SU-DHL-6 (cell line): Measurements from ENCODE around the gene MT1H.

Experiments used
- H2AFZ ChIP-seq: fragments of 200-600 bp; sonication (generic); 2 replicates; pipeline ENCODE4 v1.6.1; 2014; ENCODE audit warnings: low read depth, mild to moderate bottlenecking, moderate library complexity, mixed read lengths, antibody characterized with exemption, low read length; ENCODE audit not compliant: severe bottlenecking
- H3F3A ChIP-seq: fragments of 200-600 bp; shearing (Covaris generic); 2 replicates; pipeline ENCODE4 v1.6.0; 2016; ENCODE audit warnings: antibody characterized with exemption, mild to moderate bottlenecking; ENCODE audit not compliant: insufficient read depth
- H3K27ac ChIP-seq: fragments of 200-600 bp; sonication (generic); 2 replicates; pipeline ENCODE4 v1.5.1; 2016; ENCODE audit warnings: low read depth, mild to moderate bottlenecking, low read length, moderate library complexity, mixed read lengths
- H3K27me3 ChIP-seq: fragments of 200-600 bp; sonication (generic), shearing (Covaris generic); 2 replicates; pipeline ENCODE4 v1.6.0; 2014; ENCODE audit warnings: mild to moderate bottlenecking, low read length
- H3K36me3 ChIP-seq: fragments of 200-600 bp; sonication (generic); 2 replicates; pipeline ENCODE4 v1.6.1; 2014; ENCODE audit warnings: mild to moderate bottlenecking, low read length, mixed read lengths
- H3K4me2 ChIP-seq: fragments of 300-600, 200-600 bp; shearing (Covaris generic), sonication (generic); 2 replicates; pipeline ENCODE4 v1.6.0; 2014; ENCODE audit warnings: low read length, low read depth, mild to moderate bottlenecking; ENCODE audit not compliant: poor library complexity, severe bottlenecking
- H3K4me3 ChIP-seq: fragments of 200-600 bp; sonication (generic); 2 replicates; pipeline ENCODE4 v1.5.1; 2014; ENCODE audit warnings: antibody characterized with exemption, low read length, mild to moderate bottlenecking, mixed read lengths; ENCODE audit not compliant: insufficient read depth, poor library complexity, severe bottlenecking
- H3K79me2 ChIP-seq: fragments of 200-600 bp; sonication (generic); 2 replicates; pipeline ENCODE4 v1.6.1; 2014; ENCODE audit warnings: mild to moderate bottlenecking, low read length, moderate library complexity; ENCODE audit not compliant: insufficient read depth
- H3K9ac ChIP-seq: fragments of 200-600 bp; sonication (generic); 2 replicates; pipeline ENCODE4 v1.7.0; 2014; ENCODE audit warnings: mild to moderate bottlenecking, low read length
- H3K9me2 ChIP-seq: fragments of 200-600 bp; sonication (generic); replicated peaks from 2 replicates; pipeline ENCODE4 v1.6.1; 2014; ENCODE audit warnings: low read length; ENCODE audit not compliant: insufficient read depth
- H3K9me3 ChIP-seq: fragments of 200-600 bp; sonication (generic); 2 replicates; pipeline ENCODE4 v1.6.1; 2014; ENCODE audit warnings: low read length, mixed read lengths; ENCODE audit not compliant: insufficient read depth
- H4K20me1 ChIP-seq: fragments of 200-600 bp; sonication (generic); 2 replicates; pipeline ENCODE4 v1.6.1; 2014; ENCODE audit warnings: low read depth, mild to moderate bottlenecking, antibody characterized with exemption, low read length, moderate library complexity, mixed read lengths
- CTCF ChIP-seq: fragments of 200-600 bp; sonication (generic); IDR thresholded peaks from one replicate; pipeline ENCODE4 v1.5.1; 2017; ENCODE audit warnings: antibody characterized with exemption, mild to moderate bottlenecking, low read length, moderate library complexity; ENCODE audit not compliant: insufficient read depth, poor library complexity, severe bottlenecking
- EZH2phosphoT487 ChIP-seq: fragments of 200-600 bp; sonication (generic), shearing (Covaris generic); conservative IDR thresholded peaks from 2 replicates; pipeline ENCODE4 v1.6.1; 2018; ENCODE audit warnings: mild to moderate bottlenecking, antibody characterized with exemption, low read length, moderate library complexity, mixed read lengths

The MT1H gene

GRCh38 chr16:56677474-56677873 is 7.9 kb downstream of the MT1H start:
- Histone ChIP-seq H3K9me3 (no peaks in the 10 kb centered on the region), H4K20me1 (no peaks in the 10 kb centered on the region), H3K27ac (no peak overlapping the region), H2AFZ (no peak overlapping the region), H3K36me3 (no peaks in the 10 kb centered on the region), H3K27me3 (no peaks in the 10 kb centered on the region), H3K4me2 (no peak overlapping the region), H3K9ac (no peak overlapping the region), H3K4me3 (no peak overlapping the region), H3K9me2 (no peaks in the 10 kb centered on the region), H3F3A (no peaks in the 10 kb centered on the region), H3K79me2 (no peaks in the 10 kb centered on the region)
- TF ChIP-seq CTCF: no peak
- no peak for TF ChIP-seq EZH2phosphoT487

- Histone ChIP-seq H4K20me1 (no peaks in the 10 kb centered on the region), H3K27me3 (no peaks in the 10 kb centered on the region)
- no peak for TF ChIP-seq EZH2phosphoT487
Observed at GRCh38 chr16:56679078-56679730, 9.6 kb downstream of the MT1H start.

GRCh38 chr16:56679818-56680217 is 10.2 kb downstream of the MT1H start:
- no peak for TF ChIP-seq CTCF
- no peak for TF ChIP-seq EZH2phosphoT487
- H2AFZ ChIP-seq: no peak overlapping the region
- H3K27ac ChIP-seq: no peak overlapping the region

More at GRCh38 chr16:56679078-56679730, 9.6 kb downstream of the MT1H start:
- Histone ChIP-seq H3K4me2 (no peak overlapping the region), H3K4me3 (no peak overlapping the region), H3K27ac (no peak overlapping the region), H3K36me3 (no peaks in the 10 kb centered on the region), H3K9me2 (no peaks in the 10 kb centered on the region), H3K79me2 (no peaks in the 10 kb centered on the region), H3K9ac (no peak overlapping the region), H2AFZ (no peak overlapping the region), H3K9me3 (no peaks in the 10 kb centered on the region), H3F3A (no peaks in the 10 kb centered on the region)

GRCh38 chr16:56681939-56682702 is 12.5 kb downstream of the MT1H start, which contains the start of gene MT1X:
Gene MT1X, plus strand, starts transcription at chr16:56682470. Its CDS starts 71 bp downstream, at chr16:56682541.
- H3K4me2 ChIP-seq: peak within 1 kb of the TSS; percentile 70
- H3K36me3 ChIP-seq: no peaks in the 10 kb centered on the region
- no peaks in the 10 kb centered on the region for H4K20me1 ChIP-seq
- H3K79me2 ChIP-seq: no peaks in the 10 kb centered on the region
- no peaks in the 10 kb centered on the region for H3K9me2 ChIP-seq
- H3K9ac ChIP-seq: peak within 1 kb of the TSS; percentile 57
- no peaks in the 10 kb centered on the region for H3K27me3 ChIP-seq
- peak within 1 kb of the TSS; percentile 78 for H2AFZ ChIP-seq
- H3K9me3 ChIP-seq: no peaks in the 10 kb centered on the region
- no peak within 1 kb of the TSS for H3K27ac ChIP-seq
- no peak for TF ChIP-seq EZH2phosphoT487
- no peak for TF ChIP-seq CTCF
- H3K4me3 ChIP-seq: peak within 1 kb of the TSS; percentile 51
- no peaks in the 10 kb centered on the region for H3F3A ChIP-seq

More at GRCh38 chr16:56679818-56680217, 10.2 kb downstream of the MT1H start:
- Histone ChIP-seq H3K36me3 (no peaks in the 10 kb centered on the region), H3K4me2 (no peak overlapping the region), H3K27me3 (no peaks in the 10 kb centered on the region), H3K9me3 (no peaks in the 10 kb centered on the region), H3K9me2 (no peaks in the 10 kb centered on the region), H3F3A (no peaks in the 10 kb centered on the region), H4K20me1 (no peaks in the 10 kb centered on the region), H3K79me2 (no peaks in the 10 kb centered on the region), H3K4me3 (no peak overlapping the region), H3K9ac (no peak overlapping the region)
